NCI-H2227 treated with DMSO at 0.1 percent for 48 hours (cell line): ENCODE results near the gene ORC5.
"Not testable (repeated sequence)": the region's sequence is repeated elsewhere in the genome, so short reads cannot be mapped to it uniquely, and the experiment has no call there.

Source experiments
- DNase-seq: peaks from one replicate; lab custom pipeline; 2025; lab: John Stamatoyannopoulos, UW

ORC5 gene

DNA sequence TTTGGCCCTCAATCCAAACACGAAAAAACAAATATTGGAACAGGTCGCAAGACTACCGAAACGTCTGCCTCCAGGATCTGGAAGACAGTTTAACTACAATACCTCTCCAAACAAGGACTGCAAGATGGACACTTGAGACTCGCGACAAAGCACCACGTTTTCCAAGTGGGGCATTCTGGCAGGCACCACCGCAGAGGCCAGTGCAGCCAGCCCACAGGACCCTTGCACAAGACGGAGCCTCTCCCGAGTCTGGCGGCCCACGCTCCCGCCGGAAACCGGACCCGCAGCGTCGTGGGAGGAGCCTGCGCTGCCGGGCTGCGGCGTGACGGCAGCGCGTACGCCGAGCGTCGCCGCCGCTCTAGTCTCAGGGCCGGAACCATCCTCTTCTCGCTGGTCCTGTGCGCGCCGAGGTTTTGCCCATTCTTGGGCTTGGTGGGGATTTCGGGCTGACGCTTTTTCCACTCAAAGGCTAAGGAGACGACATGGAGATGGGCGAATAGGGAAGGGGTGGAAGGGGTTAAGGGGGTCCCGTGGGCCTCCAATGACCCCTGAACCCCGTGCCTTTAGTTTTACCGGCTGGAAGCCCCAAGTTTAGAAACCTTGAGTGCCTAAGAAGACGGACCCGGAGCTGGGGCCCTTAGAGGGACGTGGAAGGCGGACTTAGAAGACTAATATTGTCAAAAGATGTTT, at the start of gene ORC5:
ORC5 (minus strand) TSS at position 283 of the 690 bp plus-strand sequence; CDS start at position 174, 109 bp downstream.
- DNase-seq = peak; percentile 91

DNA sequence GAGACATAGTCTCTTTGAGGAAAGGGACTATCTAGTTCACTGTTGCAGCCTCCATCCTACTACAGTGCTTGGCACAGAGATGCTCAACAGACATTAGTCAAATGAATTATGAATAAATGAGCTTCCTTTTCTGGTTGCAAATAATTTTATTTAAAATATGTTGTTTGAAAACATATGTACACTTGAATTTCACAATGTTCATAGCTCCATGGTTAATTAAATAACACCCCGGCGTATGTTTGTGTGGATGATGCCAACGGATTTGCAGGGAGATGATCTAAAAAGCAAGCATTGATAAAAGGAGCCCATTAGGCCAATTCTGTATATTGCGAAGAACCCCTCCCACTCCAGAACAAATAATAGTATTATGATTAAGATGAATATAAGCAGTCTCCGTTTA, 47.8 kb upstream of the ORC5 start:
- no peak for DNase-seq

GRCh38 chr7:104255194-104255593, 47.4 kb upstream of the ORC5 start:
- no peak for DNase-seq

DNA sequence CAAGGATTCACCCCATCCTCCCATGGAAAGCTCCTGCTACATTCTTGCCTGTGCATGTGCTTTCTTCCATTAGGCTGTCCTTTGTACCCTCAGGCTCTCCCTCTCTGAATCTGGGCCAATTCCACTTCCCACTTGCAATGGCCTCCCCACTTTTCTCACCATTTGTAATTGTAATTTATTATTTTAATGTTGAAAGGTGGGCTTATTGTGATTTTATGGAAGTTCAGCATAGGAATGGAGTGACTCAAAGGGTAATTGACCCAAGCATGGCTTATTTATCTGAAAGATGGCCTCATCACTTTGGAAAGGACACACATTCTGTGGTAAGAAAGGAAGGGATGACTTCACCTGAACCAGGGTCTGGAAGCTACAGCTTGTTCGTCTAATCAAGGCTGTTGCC, 46.9 kb upstream of the ORC5 start:
- DNase-seq = no peak

DNA sequence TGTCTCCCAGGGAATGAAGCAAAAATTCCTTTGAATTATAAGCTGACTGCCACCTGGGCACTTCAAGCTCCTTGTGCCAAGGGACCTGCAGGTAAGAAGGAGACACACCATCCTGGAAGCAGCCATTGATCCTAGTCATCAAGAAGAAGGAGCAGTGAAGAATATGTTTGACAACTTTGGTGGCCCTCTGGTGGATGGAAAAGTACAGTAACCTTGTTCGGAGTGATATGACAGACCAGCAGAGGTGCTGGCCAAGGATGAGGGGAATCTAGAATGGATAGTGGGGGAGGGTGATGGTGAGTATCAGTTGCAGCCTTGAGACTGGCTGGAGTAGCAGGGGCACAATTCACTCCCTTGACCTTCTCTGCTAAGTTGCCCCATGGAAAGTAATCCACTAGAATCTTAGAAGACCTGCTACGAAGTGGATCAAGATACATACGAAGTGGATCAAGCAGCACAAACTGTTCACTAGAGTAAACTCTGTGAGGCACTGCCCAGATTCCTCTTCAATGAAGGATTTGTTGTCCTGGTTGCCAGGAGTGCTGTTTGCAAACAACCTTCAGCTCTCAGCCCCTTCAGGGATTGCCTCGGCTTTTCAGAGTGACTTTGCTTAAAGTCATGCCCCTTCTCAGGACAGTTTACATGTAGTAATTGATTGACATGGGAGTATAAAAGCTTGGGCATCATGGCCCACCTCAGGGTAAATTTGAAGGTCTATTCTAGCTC, 44.8 kb upstream of the ORC5 start:
- no peak for DNase-seq

DNA sequence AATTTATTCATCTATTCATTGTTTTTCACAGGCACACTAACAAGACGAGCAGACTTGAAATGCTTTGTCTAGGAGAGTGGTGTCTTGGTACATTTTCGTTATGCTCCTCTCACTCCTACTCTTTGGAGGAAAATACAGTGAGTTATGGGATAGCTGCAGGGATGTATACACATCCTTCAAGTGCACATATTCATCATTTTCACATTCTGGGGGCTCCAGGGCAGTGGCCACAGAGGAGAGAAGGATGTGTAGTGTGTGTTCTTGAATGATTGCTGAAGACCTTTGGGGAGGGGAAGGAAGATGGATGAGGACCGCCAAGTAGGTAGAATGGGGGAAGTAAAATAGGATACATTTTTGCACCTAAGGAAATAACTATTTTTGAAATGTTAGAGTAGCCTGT, 34.8 kb upstream of the ORC5 start:
- no peak for DNase-seq

DNA sequence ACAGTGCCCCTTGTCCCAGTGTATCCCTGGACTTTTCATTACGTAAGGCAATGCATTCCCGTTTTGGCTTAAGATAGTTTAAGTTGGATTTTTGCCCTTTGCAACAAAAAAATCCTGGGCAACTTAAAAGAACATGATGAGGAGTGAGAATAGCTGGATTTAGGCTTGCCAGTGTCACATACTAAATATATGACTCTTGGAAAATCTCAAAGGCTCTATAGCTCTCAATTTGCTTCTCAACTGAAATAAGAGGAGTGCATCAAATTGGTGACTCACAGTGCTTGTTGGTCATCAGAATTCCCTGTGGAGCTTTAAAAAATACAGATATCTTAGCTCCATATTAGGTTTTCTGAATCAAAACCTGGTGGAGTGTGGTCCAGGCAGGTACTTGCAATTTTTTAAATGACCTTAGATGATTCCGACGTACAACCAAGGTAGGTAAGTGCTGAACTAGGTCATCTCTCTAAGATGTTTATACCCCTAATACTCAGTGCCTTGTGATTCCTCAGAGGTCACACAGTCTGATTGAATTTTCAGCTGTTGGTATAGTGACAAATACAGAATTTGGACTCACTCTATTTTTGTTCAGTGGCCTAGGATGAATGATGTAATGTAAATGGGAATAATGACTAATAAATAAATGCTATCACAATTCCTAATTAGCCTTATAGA, 33.9 kb upstream of the ORC5 start:
- no peak for DNase-seq

DNA sequence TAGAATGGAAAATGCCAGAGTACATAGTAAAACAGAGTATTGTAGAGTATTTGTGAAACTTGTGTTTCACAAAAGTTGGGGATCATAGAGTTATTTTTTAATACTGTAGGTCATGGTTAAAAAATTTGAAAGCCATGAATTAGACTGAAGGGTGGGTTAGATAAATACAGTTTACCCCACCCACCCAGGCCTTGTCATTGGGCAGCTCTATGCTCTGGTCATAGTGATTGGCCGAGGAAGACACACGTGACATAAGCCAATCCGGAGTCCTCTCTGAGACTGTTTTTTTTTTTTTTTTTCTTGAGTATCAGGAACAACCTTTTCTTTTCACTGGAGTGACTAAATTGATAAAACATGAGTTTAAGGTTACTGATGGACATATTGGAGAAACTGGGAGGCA, 33.3 kb upstream of the ORC5 start:
- DNase-seq = no peak

- DNase-seq = peak; percentile 50
Measured at GRCh38 chr7:104240401-104240800, 32.6 kb upstream of the ORC5 start.

DNA sequence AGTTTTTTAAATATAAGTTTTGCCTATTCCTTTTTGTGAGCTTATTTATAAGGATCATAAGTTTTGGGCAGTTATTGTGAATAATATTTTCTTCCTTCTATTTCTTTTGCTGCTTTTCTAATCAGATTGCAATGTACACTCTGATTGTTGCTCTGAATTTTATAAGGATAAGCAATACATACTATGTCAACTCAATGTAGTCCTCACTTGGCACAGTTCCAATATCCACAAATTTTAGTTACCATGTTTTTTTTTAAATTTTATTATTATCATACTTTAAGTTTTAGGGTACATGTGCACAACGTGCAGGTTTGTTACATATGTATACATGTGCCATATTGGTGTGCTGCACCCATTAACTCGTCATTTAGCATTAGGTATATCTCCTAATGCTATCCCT, 27.2 kb upstream of the ORC5 start:
- not testable (repeated sequence) for DNase-seq

DNA sequence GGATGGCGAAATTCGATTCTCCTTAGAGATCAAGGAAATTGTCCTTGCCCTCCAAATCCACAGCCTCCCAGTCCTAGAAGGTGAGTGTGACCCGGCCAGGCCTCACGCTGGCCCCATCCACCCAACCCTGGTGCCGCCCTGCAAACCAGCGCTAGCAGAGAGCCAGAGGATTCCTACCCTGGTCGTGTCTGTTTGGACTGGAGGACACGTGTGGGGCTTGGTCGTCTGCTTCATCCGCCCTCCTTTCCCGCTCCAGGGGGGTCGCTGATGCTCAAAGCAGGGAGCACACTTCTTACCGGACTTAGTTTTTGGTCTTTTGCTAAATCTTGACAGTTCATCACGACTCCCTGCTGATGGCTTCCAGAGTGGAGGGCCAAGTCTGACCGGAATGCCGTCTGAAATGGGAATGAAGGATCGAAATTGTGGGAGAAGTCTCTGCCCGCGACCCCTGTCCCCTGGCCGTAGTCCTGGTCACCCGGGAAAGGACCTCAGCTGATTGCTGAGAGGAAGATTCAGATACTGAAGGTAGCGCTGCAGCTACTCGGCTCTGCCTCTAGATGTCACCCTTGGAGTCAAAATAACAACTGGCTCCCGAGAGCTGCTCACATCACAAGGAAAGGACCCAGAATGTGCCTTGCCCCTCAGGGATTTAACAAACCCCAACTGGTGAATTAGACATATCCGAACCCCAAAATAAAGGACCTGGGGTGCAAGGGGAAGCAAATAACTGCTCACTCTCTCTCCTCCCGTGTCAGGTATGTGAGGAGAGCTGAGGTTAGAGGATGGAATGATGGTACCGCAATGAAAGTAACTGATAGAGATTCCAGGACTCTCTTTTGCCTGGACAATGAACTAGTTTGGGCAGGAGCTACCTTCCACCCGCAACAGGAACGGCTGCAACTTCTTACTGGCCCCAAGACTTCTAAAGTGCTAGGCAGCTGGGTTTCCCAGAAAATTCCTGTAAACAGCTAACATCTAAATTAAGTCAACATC, 23.5 kb upstream of the ORC5 start:
- DNase-seq = peak; percentile 69

GRCh38 chr7:104230606-104231005, 22.8 kb upstream of the ORC5 start:
- no peak for DNase-seq

GRCh38 chr7:104228442-104228841, 20.6 kb upstream of the ORC5 start:
- no peak for DNase-seq

DNA sequence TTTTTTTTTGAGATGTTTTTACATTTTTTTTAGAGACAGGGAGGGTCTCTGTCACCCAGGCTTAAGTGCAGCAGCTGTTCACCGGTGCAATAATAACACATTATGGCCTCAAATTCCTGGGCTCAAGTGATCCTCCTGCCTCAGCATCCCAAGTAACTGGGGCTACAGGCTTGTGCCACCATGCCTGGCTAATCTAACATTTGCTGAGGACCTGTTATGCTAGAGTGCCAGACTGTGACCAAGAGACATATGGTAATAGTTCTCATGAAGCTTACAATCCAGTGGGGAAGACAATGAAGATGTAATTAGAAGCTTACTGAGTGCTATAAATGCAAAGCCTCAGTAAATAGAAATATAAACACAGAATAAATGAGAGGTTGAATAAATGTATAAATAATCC, 17.6 kb upstream of the ORC5 start:
- no peak for DNase-seq

DNA sequence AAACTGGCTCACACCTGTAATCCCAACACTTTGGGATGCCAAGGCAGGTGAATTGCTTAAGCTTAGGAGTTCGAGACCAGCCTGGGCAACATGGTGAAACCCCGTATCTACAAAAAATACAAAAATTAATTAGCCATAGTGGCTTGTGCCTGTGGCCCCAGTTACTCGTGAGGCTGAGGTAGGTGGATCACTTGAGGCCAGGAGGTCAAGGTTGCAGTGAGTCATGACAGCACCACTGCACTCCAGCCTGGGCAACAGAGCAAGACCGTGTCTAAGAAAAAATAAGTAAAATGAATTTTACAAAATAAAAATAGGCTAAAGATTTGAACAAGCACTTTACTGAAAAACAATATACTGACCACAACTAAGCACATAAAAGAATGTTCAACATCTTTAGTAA, 9.8 kb upstream of the ORC5 start:
- DNase-seq = no peak

GRCh38 chr7:104209063-104209462, 1.2 kb upstream of the ORC5 start:
- no peak for DNase-seq

GRCh38 chr7:104208421-104208780, 588 bp upstream of the ORC5 start:
- no peak for DNase-seq

DNA sequence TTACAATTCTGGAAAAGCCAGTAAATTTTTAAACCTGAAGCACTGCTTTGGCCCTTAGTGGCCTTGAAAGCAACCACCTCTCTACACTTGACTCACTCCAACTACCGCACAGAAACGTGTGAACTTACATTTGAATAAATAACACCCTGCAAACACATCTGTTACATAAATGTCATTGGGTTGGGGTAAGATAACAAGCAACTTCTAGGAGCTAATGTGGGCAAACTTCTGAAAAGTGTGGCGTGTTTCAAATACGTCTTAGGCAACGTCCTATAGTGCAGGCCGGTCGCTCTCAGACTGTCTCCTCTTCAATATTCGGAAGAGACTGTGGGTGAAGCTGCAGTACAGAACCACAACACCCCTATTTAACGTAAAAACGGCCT, 474 bp downstream of the ORC5 start:
- DNase-seq = peak; percentile 5

DNA sequence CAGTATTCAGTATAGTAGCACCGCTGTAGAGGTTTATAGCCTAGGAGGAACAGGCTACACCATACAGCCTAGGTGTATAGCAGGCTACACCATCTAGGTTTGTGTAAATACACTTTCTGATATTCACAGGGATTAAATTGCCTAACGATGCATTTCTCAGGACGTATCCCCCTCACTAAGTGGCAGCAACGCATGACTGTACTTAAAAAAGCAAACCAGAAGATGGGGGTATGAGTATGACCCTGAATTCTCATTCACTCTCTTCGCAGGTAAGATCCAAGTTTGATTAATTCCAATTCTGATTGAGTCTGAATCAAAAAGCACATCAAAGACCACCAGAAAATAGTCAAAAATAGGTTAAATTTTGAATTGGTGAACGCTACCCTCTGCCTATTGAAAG, 972 bp downstream of the ORC5 start:
- no peak for DNase-seq

- DNase-seq = no peak
Measured at GRCh38 chr7:104198673-104199278, 9.0 kb downstream of the ORC5 start.

DNA sequence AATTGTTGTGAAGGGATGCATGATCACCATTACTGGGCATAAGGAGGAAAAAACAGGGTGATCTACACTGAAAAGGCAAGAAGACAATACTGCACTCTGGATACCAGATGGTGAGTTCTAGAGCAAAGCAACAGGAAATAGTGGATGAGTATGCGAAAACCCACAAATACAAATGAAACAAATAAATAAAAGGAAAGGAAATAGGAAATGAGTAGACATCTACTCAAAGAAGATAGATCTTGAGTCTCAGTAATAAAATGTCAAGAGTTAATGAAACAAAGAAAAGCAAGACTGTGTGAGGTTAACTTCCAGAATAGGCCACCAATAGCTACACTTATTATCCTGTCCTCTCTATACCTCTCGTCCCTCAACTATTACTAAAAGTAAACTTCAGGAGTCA, 11.7 kb downstream of the ORC5 start:
- DNase-seq = no peak

DNA sequence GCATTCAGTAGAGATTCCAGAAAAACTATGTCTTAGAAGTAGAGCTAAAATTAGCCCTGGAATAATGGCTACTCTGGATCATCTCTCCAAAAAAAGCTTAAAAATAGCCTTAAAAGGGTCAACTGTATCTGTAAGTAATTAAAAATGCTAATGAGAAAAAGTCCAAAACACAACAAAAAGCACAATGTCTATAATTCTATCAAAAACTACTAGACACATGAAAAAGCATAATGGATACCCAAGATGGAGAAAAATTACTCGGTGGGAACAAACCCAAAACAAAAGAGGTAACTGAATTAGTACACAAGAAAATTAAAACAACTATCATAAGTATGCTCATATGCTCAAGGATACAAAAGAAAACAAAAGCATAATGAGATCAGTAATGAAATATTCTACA, 15.4 kb downstream of the ORC5 start:
- no peak for DNase-seq
